Testis (tissue), 2 donors: ENCODE measurements around the gene SCRN1.

Source experiments
- POLR2A ChIP-seq: fragments of 450-650 bp; IDR thresholded peaks from one replicate; pipeline ENCODE4 v1.6.1; 2017; ENCODE audit warnings: antibody characterized with exemption, mild to moderate bottlenecking, moderate library complexity
- TF ChIP-seq, protein P1 (sequence below), 3 experiments: fragments of 450-650 bp in 2 of 3; fragments of 200-600 bp in 1 of 3; sonication (generic) in 1 of 3; IDR thresholded peaks; one replicate each; pipeline ENCODE4 v1.5.1; 2016 to 2019; ENCODE audit warnings: antibody characterized with exemption in 3 of 3, mild to moderate bottlenecking in 2 of 3, moderate library complexity in 1 of 3

DNA sequence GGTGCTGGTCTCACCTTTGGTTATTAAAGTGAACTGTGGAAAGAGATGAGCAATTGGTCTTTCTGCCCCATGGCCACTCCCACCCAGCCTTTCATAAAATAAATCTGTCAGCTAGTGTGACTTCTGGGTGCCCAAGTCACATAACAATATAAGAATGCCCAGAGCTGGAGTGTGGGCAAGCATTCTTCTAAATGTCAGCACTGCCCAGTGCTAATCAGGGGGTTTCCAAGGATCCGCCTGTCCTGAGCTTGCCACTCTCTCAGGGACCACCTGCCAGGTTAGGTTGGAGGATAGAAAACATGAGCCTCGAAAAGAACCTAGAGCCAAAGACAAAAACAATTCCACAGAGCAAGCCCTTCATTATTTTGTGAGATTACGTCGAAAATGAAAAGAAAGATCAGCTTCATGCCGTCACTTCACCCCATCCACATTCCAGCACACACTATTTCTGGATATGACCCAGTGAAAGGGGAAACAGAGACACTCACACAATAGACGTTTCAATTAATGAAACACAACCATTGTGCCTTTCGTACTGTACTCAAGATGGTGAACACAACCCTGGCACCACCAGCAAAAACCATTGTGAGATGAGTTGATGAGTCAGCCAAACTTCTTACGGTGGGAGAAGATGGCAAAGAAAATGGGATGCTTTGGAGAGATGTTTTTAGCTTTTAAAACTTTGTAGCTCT lies 30.8 kb downstream of the SCRN1 start:
- TF ChIP-seq, protein P1, sequence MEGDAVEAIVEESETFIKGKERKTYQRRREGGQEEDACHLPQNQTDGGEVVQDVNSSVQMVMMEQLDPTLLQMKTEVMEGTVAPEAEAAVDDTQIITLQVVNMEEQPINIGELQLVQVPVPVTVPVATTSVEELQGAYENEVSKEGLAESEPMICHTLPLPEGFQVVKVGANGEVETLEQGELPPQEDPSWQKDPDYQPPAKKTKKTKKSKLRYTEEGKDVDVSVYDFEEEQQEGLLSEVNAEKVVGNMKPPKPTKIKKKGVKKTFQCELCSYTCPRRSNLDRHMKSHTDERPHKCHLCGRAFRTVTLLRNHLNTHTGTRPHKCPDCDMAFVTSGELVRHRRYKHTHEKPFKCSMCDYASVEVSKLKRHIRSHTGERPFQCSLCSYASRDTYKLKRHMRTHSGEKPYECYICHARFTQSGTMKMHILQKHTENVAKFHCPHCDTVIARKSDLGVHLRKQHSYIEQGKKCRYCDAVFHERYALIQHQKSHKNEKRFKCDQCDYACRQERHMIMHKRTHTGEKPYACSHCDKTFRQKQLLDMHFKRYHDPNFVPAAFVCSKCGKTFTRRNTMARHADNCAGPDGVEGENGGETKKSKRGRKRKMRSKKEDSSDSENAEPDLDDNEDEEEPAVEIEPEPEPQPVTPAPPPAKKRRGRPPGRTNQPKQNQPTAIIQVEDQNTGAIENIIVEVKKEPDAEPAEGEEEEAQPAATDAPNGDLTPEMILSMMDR (IDR thresholded peaks at IDR 0.05), result no peak
- no peak for TF ChIP-seq POLR2A
